Neural cell (in vitro differentiated cells): ENCODE measurements around the gene SLC6A17. TPM values are rescaled to one million over a fixed set of nuclear protein-coding genes. Genes with fewer than 3 reads are reported as not detected.

Experiments
- H2AFZ ChIP-seq: fragments of 200-600, 300-800 bp; sonication (generic), shearing (Covaris generic); 2 replicates; pipeline ENCODE4 v1.6.0; 2014; ENCODE audit warnings: low read depth, mild to moderate bottlenecking, antibody characterized with exemption, low read length, moderate library complexity
- H3F3A ChIP-seq: fragments of 200-600 bp; shearing (Covaris generic); 2 replicates; pipeline ENCODE4 v1.6.1; 2016; ENCODE audit warnings: mild to moderate bottlenecking, moderate library complexity, mixed read lengths, antibody characterized with exemption, low read length; ENCODE audit not compliant: insufficient read depth, poor library complexity, severe bottlenecking
- H3K27ac ChIP-seq: fragments of 200-600, 300-800 bp; sonication (generic), shearing (Covaris generic); 2 replicates; pipeline ENCODE4 v1.5.1; 2014; ENCODE audit warnings: mild to moderate bottlenecking, low read length, moderate library complexity
- H3K27me3 ChIP-seq: fragments of 300-800, 200-600 bp; sonication (generic), shearing (Covaris generic); 2 replicates; pipeline ENCODE4 v1.6.0; 2014; ENCODE audit warnings: mild to moderate bottlenecking, low read depth, low read length, moderate library complexity; ENCODE audit not compliant: insufficient read depth
- H3K36me3 ChIP-seq: fragments of 300-800, 200-600 bp; sonication (generic), shearing (Covaris generic); 2 replicates; pipeline ENCODE4 v1.5.1; 2014; ENCODE audit warnings: mild to moderate bottlenecking, antibody characterized with exemption, low read length, moderate library complexity; ENCODE audit not compliant: insufficient read depth
- H3K4me2 ChIP-seq: fragments of 300-800, 200-600 bp; sonication (generic), shearing (Covaris generic); 2 replicates; pipeline ENCODE4 v1.6.0; 2014; ENCODE audit warnings: mild to moderate bottlenecking, low read length
- H3K4me3 ChIP-seq: fragments of 300-800, 200-600 bp; sonication (generic), shearing (Covaris generic); 2 replicates; pipeline ENCODE4 v1.5.1; 2014; ENCODE audit warnings: mild to moderate bottlenecking, low read length, moderate library complexity
- H3K79me2 ChIP-seq: fragments of 200-600 bp; shearing (Covaris generic); replicated peaks from 2 replicates; pipeline ENCODE4 v1.6.0; 2014; ENCODE audit warnings: mild to moderate bottlenecking, low read length, moderate library complexity; ENCODE audit not compliant: insufficient read depth
- H3K9ac ChIP-seq: fragments of 300-800, 200-600 bp; sonication (generic), shearing (Covaris generic); 2 replicates; pipeline ENCODE4 v1.6.1; 2016; ENCODE audit warnings: mild to moderate bottlenecking, low read length, mixed read lengths
- H3K9me2 ChIP-seq: fragments of 200-600 bp; shearing (Covaris generic); 2 replicates; pipeline ENCODE4 v1.6.1; 2016; ENCODE audit warnings: mild to moderate bottlenecking, low read length, mixed read lengths; ENCODE audit not compliant: insufficient read depth
- H3K9me3 ChIP-seq: fragments of 200-600, 300-800 bp; sonication (generic), shearing (Covaris generic); 2 replicates; pipeline ENCODE4 v1.6.1; 2016; ENCODE audit warnings: mild to moderate bottlenecking, mixed run types, low read length, moderate library complexity, mixed read lengths
- H4K20me1 ChIP-seq: fragments of 200-600 bp; shearing (Covaris generic); 2 replicates; pipeline ENCODE4 v1.6.1; 2016; ENCODE audit warnings: mild to moderate bottlenecking, mixed run types; ENCODE audit not compliant: insufficient read depth
- EP300 ChIP-seq: fragments of 450-650 bp; conservative IDR thresholded peaks from 2 replicates; pipeline ENCODE4 v1.6.1; 2014; ENCODE audit warnings: antibody characterized with exemption, mild to moderate bottlenecking, moderate library complexity; ENCODE audit not compliant: poor library complexity, severe bottlenecking
- EZH2 ChIP-seq: fragments of 200-600, 300-800 bp; shearing (Covaris generic), sonication (generic); IDR thresholded peaks from 2 replicates; pipeline ENCODE4 v1.6.1; 2014; ENCODE audit warnings: antibody characterized with exemption, low read length, borderline replicate concordance, mild to moderate bottlenecking; ENCODE audit not compliant: insufficient read depth, poor library complexity, severe bottlenecking
- MXI1 ChIP-seq: fragments of 450-650 bp; conservative IDR thresholded peaks from 2 replicates; pipeline ENCODE4 v1.6.1; 2014; ENCODE audit warnings: antibody characterized with exemption, mild to moderate bottlenecking; ENCODE audit not compliant: poor library complexity, severe bottlenecking
- POLR2AphosphoS5 ChIP-seq: IDR thresholded peaks from 2 replicates; pipeline ENCODE4 v1.6.1; 2012
- RAD21 ChIP-seq: fragments of 450-650 bp; conservative IDR thresholded peaks from 2 replicates; pipeline ENCODE4 v1.6.1; 2014; ENCODE audit warnings: antibody characterized with exemption, mild to moderate bottlenecking, moderate library complexity
- REST ChIP-seq: IDR thresholded peaks from 2 replicates; pipeline ENCODE4 v1.6.1; 2012; ENCODE audit warnings: borderline replicate concordance
- SMC3 ChIP-seq: fragments of 450-650 bp; conservative IDR thresholded peaks from 2 replicates; pipeline ENCODE4 v1.6.1; 2014; ENCODE audit warnings: antibody characterized with exemption, mild to moderate bottlenecking, moderate library complexity; ENCODE audit not compliant: poor library complexity
- TAF1 ChIP-seq: IDR thresholded peaks from 2 replicates; pipeline ENCODE4 v1.6.1; 2012; ENCODE audit warnings: low read depth
- polyA plus RNA-seq: library from polyadenylated mRNA; depleted of rRNA; stranded (reverse); fragments of >200 nt; gene quantifications from 2 replicates; pipeline ENCODE4 v1.2.3, GENCODE V29; 2014
- TF ChIP-seq, protein P1 (sequence below): fragments of 450-650 bp; IDR thresholded peaks from 2 replicates; pipeline ENCODE4 v1.5.1; 2014; ENCODE audit warnings: antibody characterized with exemption, mild to moderate bottlenecking, moderate library complexity; ENCODE audit not compliant: poor library complexity, severe bottlenecking

SLC6A17 gene
- polyA plus RNA-seq, 1 donor from 2014 or later = 3.5 TPM

DNA sequence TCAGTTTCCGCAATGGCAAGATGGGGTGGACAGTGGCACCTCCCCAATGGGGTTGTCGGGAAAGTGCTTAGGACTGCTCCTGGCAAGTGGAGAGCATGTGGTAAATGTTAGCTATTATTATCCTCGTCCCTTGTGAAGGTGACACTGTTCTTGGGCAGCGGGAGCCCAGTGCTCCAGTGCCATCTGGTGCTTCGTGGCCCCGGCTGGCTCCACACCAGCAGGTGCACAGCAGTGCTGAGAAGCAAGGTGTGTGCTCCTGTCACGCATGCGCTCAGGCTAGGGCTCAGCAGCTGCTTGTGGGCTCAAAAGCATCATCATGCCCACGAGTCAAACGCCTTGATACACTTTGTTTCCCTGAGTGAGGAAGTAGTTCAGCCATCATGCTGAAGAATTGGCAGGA is 34.9 kb downstream of the SLC6A17 start:
- Histone ChIP-seq H3K4me2 (no peak overlapping the region), H2AFZ (no peak overlapping the region), H3K4me3 (no peak overlapping the region), H3K36me3 (no peaks in the 10 kb centered on the region), H3K79me2 (no peaks in the 10 kb centered on the region), H3K9me2 (no peaks in the 10 kb centered on the region), H3K9ac (no peak overlapping the region), H4K20me1 (no peaks in the 10 kb centered on the region), H3K27ac (no peak overlapping the region), H3F3A (no peaks in the 10 kb centered on the region), H3K27me3 (no peaks in the 10 kb centered on the region), H3K9me3 (no peaks in the 10 kb centered on the region)
- TF ChIP-seq POLR2AphosphoS5 (no peak), EZH2 (no peak), EP300 (no peak), RAD21 (no peak), MXI1 (no peak), SMC3 (no peak), REST (no peak), TAF1 (no peak)
- TF ChIP-seq, protein P1, sequence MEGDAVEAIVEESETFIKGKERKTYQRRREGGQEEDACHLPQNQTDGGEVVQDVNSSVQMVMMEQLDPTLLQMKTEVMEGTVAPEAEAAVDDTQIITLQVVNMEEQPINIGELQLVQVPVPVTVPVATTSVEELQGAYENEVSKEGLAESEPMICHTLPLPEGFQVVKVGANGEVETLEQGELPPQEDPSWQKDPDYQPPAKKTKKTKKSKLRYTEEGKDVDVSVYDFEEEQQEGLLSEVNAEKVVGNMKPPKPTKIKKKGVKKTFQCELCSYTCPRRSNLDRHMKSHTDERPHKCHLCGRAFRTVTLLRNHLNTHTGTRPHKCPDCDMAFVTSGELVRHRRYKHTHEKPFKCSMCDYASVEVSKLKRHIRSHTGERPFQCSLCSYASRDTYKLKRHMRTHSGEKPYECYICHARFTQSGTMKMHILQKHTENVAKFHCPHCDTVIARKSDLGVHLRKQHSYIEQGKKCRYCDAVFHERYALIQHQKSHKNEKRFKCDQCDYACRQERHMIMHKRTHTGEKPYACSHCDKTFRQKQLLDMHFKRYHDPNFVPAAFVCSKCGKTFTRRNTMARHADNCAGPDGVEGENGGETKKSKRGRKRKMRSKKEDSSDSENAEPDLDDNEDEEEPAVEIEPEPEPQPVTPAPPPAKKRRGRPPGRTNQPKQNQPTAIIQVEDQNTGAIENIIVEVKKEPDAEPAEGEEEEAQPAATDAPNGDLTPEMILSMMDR = no peak

DNA sequence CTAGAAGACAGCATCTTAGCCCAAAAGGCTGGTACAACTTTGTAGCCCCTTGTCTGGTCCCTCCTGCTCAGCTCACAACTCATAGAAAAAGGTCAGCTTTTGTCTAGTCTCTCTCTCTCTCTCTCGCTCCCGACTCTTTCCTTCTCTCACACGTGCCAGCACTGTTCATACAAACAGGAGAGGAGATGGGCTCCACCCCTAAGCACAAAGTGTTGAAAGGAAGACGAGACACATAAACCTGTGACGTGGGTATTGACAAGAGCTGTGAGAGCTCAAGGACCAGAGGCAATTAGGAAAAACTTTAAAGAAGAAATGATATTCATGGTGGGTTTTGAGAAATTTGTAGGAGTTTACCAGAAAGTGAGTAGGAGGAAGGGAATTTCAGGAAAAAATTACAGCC is 36.3 kb downstream of the SLC6A17 start:
- Histone ChIP-seq H3K4me3 (no peak overlapping the region), H3F3A (no peaks in the 10 kb centered on the region), H3K36me3 (no peaks in the 10 kb centered on the region), H3K9me3 (no peaks in the 10 kb centered on the region), H4K20me1 (no peaks in the 10 kb centered on the region), H3K9me2 (no peaks in the 10 kb centered on the region), H2AFZ (no peak overlapping the region), H3K79me2 (no peaks in the 10 kb centered on the region), H3K9ac (no peak overlapping the region), H3K4me2 (no peak overlapping the region), H3K27ac (no peak overlapping the region), H3K27me3 (no peaks in the 10 kb centered on the region)
- no peak for TF ChIP-seq SMC3
- no peak for TF ChIP-seq EP300
- no peak for TF ChIP-seq TAF1
- TF ChIP-seq REST = no peak
- TF ChIP-seq, protein P1 = no peak
- TF ChIP-seq POLR2AphosphoS5 = no peak
- no peak for TF ChIP-seq MXI1
- TF ChIP-seq EZH2 = no peak
- no peak for TF ChIP-seq RAD21
